GM18508 (cell line): Measurements from ENCODE around the gene GPI.
"Not testable (repeated sequence)": the region's sequence is repeated elsewhere in the genome, so short reads cannot be mapped to it uniquely, and the experiment has no call there.

Source experiments
- ATAC-seq: cut with Tn5 transposase; IDR thresholded peaks from one replicate; pipeline ENCODE4 v1.9.1; 2021; ENCODE audit warnings: moderate number of reproducible peaks; ENCODE audit not compliant: insufficient read depth, unreplicated experiment

GPI gene

GRCh38 chr19:34366738-34367623 lies 2.0 kb downstream of the GPI start:
- no peak for ATAC-seq

- no peak for ATAC-seq
Measured at GRCh38 chr19:34367624-34367957, 2.6 kb downstream of the GPI start.

- no peak for ATAC-seq
Measured at GRCh38 chr19:34368338-34368737, 3.3 kb downstream of the GPI start.

GRCh38 chr19:34369166-34369565 lies 4.2 kb downstream of the GPI start:
- ATAC-seq: not testable (repeated sequence)

- no peak for ATAC-seq
Measured at GRCh38 chr19:34370117-34370516, 5.1 kb downstream of the GPI start.

GRCh38 chr19:34370983-34371382 lies 6.0 kb downstream of the GPI start:
- ATAC-seq: no peak

GRCh38 chr19:34373601-34374288 lies 8.7 kb downstream of the GPI start:
- no peak for ATAC-seq

- no peak for ATAC-seq
Measured at GRCh38 chr19:34375598-34375997, 10.6 kb downstream of the GPI start.

GRCh38 chr19:34380639-34381241 lies 15.7 kb downstream of the GPI start:
- no peak for ATAC-seq

GRCh38 chr19:34381399-34382251 lies 16.6 kb downstream of the GPI start:
- no peak for ATAC-seq

GRCh38 chr19:34382471-34382870 lies 17.5 kb downstream of the GPI start:
- ATAC-seq: no peak

- no peak for ATAC-seq
Measured at GRCh38 chr19:34383599-34383998, 18.6 kb downstream of the GPI start.

- ATAC-seq: no peak
Measured at GRCh38 chr19:34386645-34387445, 21.8 kb downstream of the GPI start.

- ATAC-seq: no peak
Measured at GRCh38 chr19:34387446-34387810, 22.4 kb downstream of the GPI start.

- ATAC-seq: not testable (repeated sequence)
Measured at GRCh38 chr19:34388745-34389144, 23.7 kb downstream of the GPI start.

- ATAC-seq: no peak
Measured at GRCh38 chr19:34391813-34392212, 26.8 kb downstream of the GPI start.

- no peak for ATAC-seq
Measured at GRCh38 chr19:34393031-34393430, 28.0 kb downstream of the GPI start.

GRCh38 chr19:34393629-34394028 lies 28.6 kb downstream of the GPI start:
- ATAC-seq: no peak

GRCh38 chr19:34397853-34398252 lies 32.9 kb downstream of the GPI start:
- ATAC-seq: no peak

- no peak for ATAC-seq
Measured at GRCh38 chr19:34399886-34400285, 34.9 kb downstream of the GPI start.
